Activated CD4-positive, alpha-beta memory T cell treated with anti-CD3 and anti-CD28 coated beads for 36 hours (primary cell): ENCODE results near the gene FYTTD1. TPM values are rescaled to one million over a fixed set of nuclear protein-coding genes. Genes with fewer than 3 reads are reported as not detected.

Experiments
- CTCF ChIA-PET: fragments of 350-600 bp; sonication (Branson Sonifier 250); formaldehyde crosslinking; loops from one replicate; lab custom pipeline; 2021; ENCODE audit warnings: antibody characterized with exemption, inconsistent platforms; lab: Charles Lee
- POLR2A ChIA-PET: fragments of 350-600 bp; sonication (Branson Sonifier 250); formaldehyde crosslinking; loops from one replicate; lab custom pipeline; 2021; ENCODE audit warnings: antibody characterized with exemption; lab: Charles Lee
- DNase-seq: peaks from one replicate; pipeline ENCODE4 v3.0.0-alpha.2; 2020
- H3K27ac Mint-ChIP-seq: one replicate; pipeline ENCODE4 v1.8.0; 2021; ENCODE audit warnings: mixed read lengths
- H3K27me3 Mint-ChIP-seq: one replicate; pipeline ENCODE4 v1.8.0; 2021; ENCODE audit warnings: mixed read lengths
- H3K36me3 Mint-ChIP-seq: one replicate; pipeline ENCODE4 v1.8.0; 2021; ENCODE audit warnings: mixed read lengths
- H3K4me1 Mint-ChIP-seq: one replicate; pipeline ENCODE4 v1.8.0; 2021; ENCODE audit warnings: low read depth, mixed read lengths
- H3K4me3 Mint-ChIP-seq: one replicate; pipeline ENCODE4 v1.8.0; 2021; ENCODE audit warnings: mild to moderate bottlenecking, mixed read lengths
- H3K9me3 Mint-ChIP-seq: one replicate; pipeline ENCODE4 v1.8.0; 2021; ENCODE audit warnings: mixed read lengths
- intact Hi-C: fragments of 100-400 bp; cut with micrococcal nuclease; formaldehyde crosslinking; loops from one replicate; pipeline ENCODE4 v1.15.1; 2023
- total RNA-seq, 2 experiments: library from RNA; stranded (reverse); gene quantifications; one replicate each; pipeline ENCODE4 v1.2.3, GENCODE V29; 2021

Gene FYTTD1
- total RNA-seq, 2 experiments from 2014 or later = 35.5 to 39.9 TPM

- ChIA-PET POLR2A (no interaction called here), CTCF (no interaction called here)
- peaks cover 8% of the 10 kb centered on the region for H3K36me3 Mint-ChIP-seq
- no peak for DNase-seq
- intact Hi-C loops = no loop called here
- no peaks in the 10 kb centered on the region for H3K9me3 Mint-ChIP-seq
- no peak overlapping the region for H3K4me3 Mint-ChIP-seq
- H3K4me1 Mint-ChIP-seq = peaks cover 15% of the 10 kb centered on the region
- H3K27me3 Mint-ChIP-seq = no peaks in the 10 kb centered on the region
- no peak overlapping the region for H3K27ac Mint-ChIP-seq
Measured at GRCh38 chr3:197758512-197758911, 8.8 kb downstream of the FYTTD1 start.

DNA sequence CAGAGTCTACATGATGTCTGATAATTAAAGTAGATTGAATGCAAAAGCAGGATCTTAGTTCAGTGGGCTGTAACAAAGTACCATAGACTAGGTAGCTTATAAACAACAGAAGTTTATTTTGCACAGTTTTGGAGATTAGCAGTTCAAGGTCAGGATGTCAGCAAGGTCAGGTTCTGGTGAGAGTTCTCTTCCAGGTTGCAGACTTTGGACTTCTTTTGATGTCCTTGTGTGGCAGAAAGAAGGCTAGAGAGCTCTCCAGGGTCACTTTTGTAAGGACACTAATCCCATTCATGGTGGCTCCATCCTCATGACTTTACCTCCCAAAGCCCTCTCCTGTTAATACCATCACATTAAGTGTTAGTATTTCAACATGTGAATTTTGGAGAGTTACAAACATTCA, 12.1 kb downstream of the FYTTD1 start:
- no peak for DNase-seq
- no peaks in the 10 kb centered on the region for H3K9me3 Mint-ChIP-seq
- peaks cover 6% of the 10 kb centered on the region for H3K36me3 Mint-ChIP-seq
- H3K4me1 Mint-ChIP-seq = no peaks in the 10 kb centered on the region
- POLR2A ChIA-PET = no interaction called here
- H3K4me3 Mint-ChIP-seq = no peak overlapping the region
- H3K27me3 Mint-ChIP-seq = no peaks in the 10 kb centered on the region
- intact Hi-C loops = no loop called here
- no peak overlapping the region for H3K27ac Mint-ChIP-seq
- CTCF ChIA-PET = no interaction called here

- H3K9me3 Mint-ChIP-seq = no peaks in the 10 kb centered on the region
- POLR2A ChIA-PET = no interaction called here
- intact Hi-C loops = no loop called here
- no peaks in the 10 kb centered on the region for H3K27me3 Mint-ChIP-seq
- H3K27ac Mint-ChIP-seq = no peak overlapping the region
- CTCF ChIA-PET = no interaction called here
- H3K4me1 Mint-ChIP-seq = no peaks in the 10 kb centered on the region
- no peak overlapping the region for H3K4me3 Mint-ChIP-seq
- peaks cover 25% of the 10 kb centered on the region for H3K36me3 Mint-ChIP-seq
- no peak for DNase-seq
Measured at GRCh38 chr3:197775317-197775716, 25.6 kb downstream of the FYTTD1 start.

DNA sequence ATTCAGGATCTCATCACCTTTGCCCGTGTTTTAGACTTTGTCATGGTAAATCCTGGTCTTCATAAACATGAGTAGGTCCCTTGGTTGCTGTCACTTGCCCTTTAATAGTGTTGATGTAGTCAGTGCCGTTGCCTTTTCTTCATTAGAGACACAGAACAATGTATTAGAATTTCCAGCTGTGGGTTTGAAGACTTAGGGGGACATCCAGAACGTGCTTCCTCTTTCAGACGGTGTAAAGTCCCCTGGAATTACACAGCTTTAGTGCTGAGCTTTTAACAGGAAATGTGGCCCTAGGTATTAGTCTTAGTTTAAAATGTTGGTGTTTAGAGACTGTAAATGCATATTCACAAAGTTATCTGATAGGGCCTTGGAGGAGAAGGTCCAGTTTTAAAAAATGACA, 32.5 kb downstream of the FYTTD1 start:
- H3K36me3 Mint-ChIP-seq = peaks cover 13% of the 10 kb centered on the region
- intact Hi-C loops = no loop called here
- ChIA-PET POLR2A (interaction anchor here (0.5 kb wide), 1 partner anchor 75 kb away, joined by 3 read pairs; no protein-coding TSS in a partner anchor), CTCF (interaction anchor here (0.6 kb wide), 1 partner anchor 15 kb away, joined by 3 read pairs; no protein-coding TSS in a partner anchor)
- no peak overlapping the region for H3K4me3 Mint-ChIP-seq
- no peaks in the 10 kb centered on the region for H3K9me3 Mint-ChIP-seq
- DNase-seq = no peak
- peak overlapping the region; percentile 0 for H3K27ac Mint-ChIP-seq
- H3K27me3 Mint-ChIP-seq = no peaks in the 10 kb centered on the region
- H3K4me1 Mint-ChIP-seq = no peaks in the 10 kb centered on the region

- Mint-ChIP-seq H3K4me1 (no peaks in the 10 kb centered on the region), H3K27me3 (no peaks in the 10 kb centered on the region), H3K27ac (peak overlapping the region; percentile 19)
Measured at GRCh38 chr3:197784019-197784585, 34.4 kb downstream of the FYTTD1 start.

DNA sequence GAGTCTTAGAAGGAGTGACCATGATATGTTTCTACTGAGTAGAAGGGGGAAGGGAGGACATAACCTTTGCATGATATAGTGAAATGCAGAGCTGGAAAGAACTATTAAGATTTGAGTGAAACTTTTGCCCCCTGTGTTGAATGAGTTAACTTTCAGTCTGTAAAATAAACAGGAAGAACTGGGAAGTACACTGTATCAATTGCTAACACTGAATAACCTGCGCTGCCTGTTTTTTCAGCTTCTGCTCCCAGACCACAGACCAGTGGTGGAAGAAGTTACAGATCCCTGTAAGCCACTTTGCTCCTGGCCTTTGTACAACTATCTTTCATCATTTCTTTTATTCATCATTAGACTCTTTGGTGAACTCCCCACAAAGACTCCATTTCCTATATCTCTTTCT, 37.7 kb downstream of the FYTTD1 start:
- CTCF ChIA-PET = interaction anchor here (0.6 to 1.2 kb wide), 2 partner anchors 14 to 55 kb away, joined by 3 read pairs; no protein-coding TSS in a partner anchor
- no peak overlapping the region for H3K4me3 Mint-ChIP-seq
- POLR2A ChIA-PET = no interaction called here
- intact Hi-C loops = no loop called here
- peaks cover 6% of the 10 kb centered on the region for H3K4me1 Mint-ChIP-seq
- DNase-seq = no peak
- H3K36me3 Mint-ChIP-seq = peaks cover 5% of the 10 kb centered on the region
- peak overlapping the region; percentile 14 for H3K27ac Mint-ChIP-seq
- H3K9me3 Mint-ChIP-seq = no peaks in the 10 kb centered on the region
- no peaks in the 10 kb centered on the region for H3K27me3 Mint-ChIP-seq

More at GRCh38 chr3:197784019-197784585, 34.4 kb downstream of the FYTTD1 start:
- intact Hi-C loops = no loop called here
- ChIA-PET POLR2A (no interaction called here), CTCF (interaction anchor here (1.8 kb wide), 1 partner anchor 9 kb away, joined by 6 read pairs; no protein-coding TSS in a partner anchor)
- no peaks in the 10 kb centered on the region for H3K9me3 Mint-ChIP-seq
- H3K36me3 Mint-ChIP-seq = peaks cover 13% of the 10 kb centered on the region
- DNase-seq = no peak
- H3K4me3 Mint-ChIP-seq = no peak overlapping the region

- intact Hi-C loops = no loop called here
- ChIA-PET CTCF (interaction anchor here (0.9 kb wide), 1 partner anchor 12 kb away, joined by 3 read pairs; no protein-coding TSS in a partner anchor), POLR2A (no interaction called here)
- DNase-seq = no peak
- H3K36me3 Mint-ChIP-seq = no peaks in the 10 kb centered on the region
- no peak overlapping the region for H3K27ac Mint-ChIP-seq
- H3K27me3 Mint-ChIP-seq = no peaks in the 10 kb centered on the region
- H3K4me1 Mint-ChIP-seq = peaks cover 19% of the 10 kb centered on the region
- H3K4me3 Mint-ChIP-seq = no peak overlapping the region
- H3K9me3 Mint-ChIP-seq = no peaks in the 10 kb centered on the region
Measured at GRCh38 chr3:197789309-197789708, 39.6 kb downstream of the FYTTD1 start.

- H3K27me3 Mint-ChIP-seq = no peaks in the 10 kb centered on the region
- H3K4me3 Mint-ChIP-seq = peak overlapping the region; percentile 85
- peaks cover 20% of the 10 kb centered on the region for H3K4me1 Mint-ChIP-seq
- intact Hi-C loops = loop anchor here (5.0 kb wide), 1 partner anchor 57 kb away; no protein-coding TSS in a partner anchor
- ChIA-PET CTCF (interaction anchor here (1.0 to 1.3 kb wide), 2 partner anchors 41 to 116 kb away, joined by 3 read pairs; no protein-coding TSS in a partner anchor), POLR2A (interaction anchor here (2.1 kb wide), 1 partner anchor 39 kb away, joined by 6 read pairs; no protein-coding TSS in a partner anchor)
- no peaks in the 10 kb centered on the region for H3K9me3 Mint-ChIP-seq
- peak overlapping the region; percentile 35 for H3K27ac Mint-ChIP-seq
- no peak for DNase-seq
- no peaks in the 10 kb centered on the region for H3K36me3 Mint-ChIP-seq
Measured at GRCh38 chr3:197790033-197790432, 40.4 kb downstream of the FYTTD1 start.

DNA sequence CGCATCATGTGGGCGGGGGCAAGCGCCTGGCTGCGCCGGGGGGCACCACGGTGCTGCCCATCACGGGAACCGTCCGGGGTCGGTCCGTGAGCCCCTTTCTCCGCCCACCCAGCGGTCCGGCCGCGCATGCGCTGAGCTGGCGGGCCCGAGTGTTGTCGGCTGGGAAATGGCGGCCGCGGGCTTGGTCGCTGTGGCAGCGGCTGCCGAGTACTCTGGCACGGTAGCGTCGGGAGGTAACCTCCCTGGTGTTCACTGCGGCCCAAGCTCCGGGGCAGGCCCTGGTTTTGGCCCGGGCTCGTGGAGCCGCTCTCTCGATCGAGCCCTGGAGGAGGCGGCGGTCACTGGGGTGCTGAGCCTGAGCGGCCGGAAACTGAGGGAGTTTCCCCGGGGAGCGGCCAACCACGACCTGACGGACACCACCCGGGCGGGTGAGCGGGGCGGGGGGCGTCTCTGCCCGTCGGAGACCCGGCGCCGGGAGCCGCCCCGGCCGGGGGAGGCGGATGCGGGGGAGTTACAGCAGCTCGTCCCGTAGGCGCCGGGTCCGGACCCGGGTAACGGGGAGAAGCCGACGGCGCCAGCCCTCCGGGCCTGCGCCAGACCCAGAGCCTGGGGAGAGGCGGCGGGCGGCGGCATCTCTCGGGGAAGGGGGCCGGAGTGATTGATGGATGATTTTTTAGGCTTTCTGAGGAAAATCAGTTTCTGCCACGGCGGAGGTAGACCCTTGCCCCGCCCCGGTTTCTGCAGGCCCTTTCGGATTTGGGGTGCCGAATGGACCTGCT, 41.6 kb downstream of the FYTTD1 start, which contains the start of gene LRCH3:
Gene LRCH3 (plus strand): TSS at position 142 of the 779 bp plus-strand sequence. CDS start 25 bp downstream, at position 167.
- ChIA-PET POLR2A (interaction anchor here (0.9 to 2.1 kb wide), 5 partner anchors 17 to 79 kb away, joined by 3 to 6 read pairs (median 6); no protein-coding TSS in a partner anchor), CTCF (interaction anchor here (0.5 to 2.0 kb wide), 7 partner anchors 10 to 289 kb away, joined by 3 to 8 read pairs (median 3); partner anchors contain the start of gene FYTTD1)
- Mint-ChIP-seq H3K27me3 (no peaks in the 10 kb centered on the region), H3K27ac (peak within 1 kb of the TSS; percentile 88), H3K9me3 (no peaks in the 10 kb centered on the region), H3K4me1 (peaks cover 29% of the 10 kb centered on the region), H3K4me3 (peak within 1 kb of the TSS; percentile 85), H3K36me3 (no peaks in the 10 kb centered on the region)
- intact Hi-C loops = loop anchor here (1.0 to 5.0 kb wide), 2 partner anchors 55 to 56 kb away; partner anchors contain the start of gene RUBCN
- peak; percentile 87 for DNase-seq

GRCh38 chr3:197791892-197792647, 42.4 kb downstream of the FYTTD1 start:
- intact Hi-C loops = loop anchor here (1.0 to 5.0 kb wide), 3 partner anchors 41 to 56 kb away; partner anchors contain the start of gene RUBCN
- H3K9me3 Mint-ChIP-seq = no peaks in the 10 kb centered on the region
- POLR2A ChIA-PET = interaction anchor here (0.9 to 2.1 kb wide), 5 partner anchors 17 to 80 kb away, joined by 3 to 6 read pairs (median 5); partner anchors contain the start of gene RUBCN
- peak; percentile 68 for DNase-seq
- CTCF ChIA-PET = interaction anchor here (0.5 to 2.0 kb wide), 5 partner anchors 9 to 288 kb away, joined by 3 to 8 read pairs (median 6); partner anchors contain the start of gene FYTTD1
- no peaks in the 10 kb centered on the region for H3K36me3 Mint-ChIP-seq
- H3K4me1 Mint-ChIP-seq = peaks cover 34% of the 10 kb centered on the region
- peak overlapping the region; percentile 88 for H3K27ac Mint-ChIP-seq
- H3K4me3 Mint-ChIP-seq = peak overlapping the region; percentile 85
- H3K27me3 Mint-ChIP-seq = no peaks in the 10 kb centered on the region

GRCh38 chr3:197793247-197793646, 43.6 kb downstream of the FYTTD1 start:
- peaks cover 42% of the 10 kb centered on the region for H3K4me1 Mint-ChIP-seq
- POLR2A ChIA-PET = interaction anchor here (1.6 kb wide), 1 partner anchor 57 kb away, joined by 4 read pairs; the partner anchor contains the start of gene RUBCN
- H3K9me3 Mint-ChIP-seq = no peaks in the 10 kb centered on the region
- CTCF ChIA-PET = interaction anchor here (0.7 to 2.0 kb wide), 4 partner anchors 10 to 195 kb away, joined by 5 to 6 read pairs (median 6); partner anchors contain the start of gene FYTTD1
- intact Hi-C loops = loop anchor here (1.0 to 5.0 kb wide), 4 partner anchors 9 to 81 kb away; no protein-coding TSS in a partner anchor
- no peaks in the 10 kb centered on the region for H3K27me3 Mint-ChIP-seq
- no peak for DNase-seq
- peak overlapping the region; percentile 23 for H3K27ac Mint-ChIP-seq
- no peaks in the 10 kb centered on the region for H3K36me3 Mint-ChIP-seq
- H3K4me3 Mint-ChIP-seq = peak overlapping the region; percentile 57
